GM23338 (cell line): ENCODE results near the gene ITIH4. TPM values are rescaled to one million over a fixed set of nuclear protein-coding genes. Genes with fewer than 3 reads are reported as not detected.

ENCODE experiments used
- ATAC-seq: fragments of 200-7000 bp; cut with Tn5 transposase; 3 replicates; pipeline ENCODE4 v1.9.1; 2020
- DNase-seq: peaks from one replicate; pipeline ENCODE4 v3.0.0-alpha.2; 2015; ENCODE audit warnings: low spot score
- H2AFZ ChIP-seq: fragments of 200-600 bp; sonication (generic); 2 replicates; pipeline ENCODE4 v1.8.0; 2016; ENCODE audit warnings: antibody characterized with exemption, mild to moderate bottlenecking, moderate library complexity
- H3F3A ChIP-seq: fragments of 200-600 bp; sonication (generic); replicated peaks from 2 replicates; pipeline ENCODE4 v1.8.0; 2017; ENCODE audit warnings: antibody characterized with exemption, mixed run types, low read depth
- H3K27ac ChIP-seq: fragments of 200-600 bp; sonication (generic); 2 replicates; pipeline ENCODE4 v1.6.1; 2016; ENCODE audit warnings: low read depth
- H3K27me3 ChIP-seq: fragments of 200-600 bp; sonication (generic); 2 replicates; pipeline ENCODE4 v1.8.0; 2016; ENCODE audit warnings: mild to moderate bottlenecking, mixed run types, moderate library complexity; ENCODE audit not compliant: insufficient read depth
- H3K36me3 ChIP-seq: fragments of 200-600 bp; sonication (generic); 2 replicates; pipeline ENCODE4 v1.8.0; 2016; ENCODE audit warnings: mild to moderate bottlenecking; ENCODE audit not compliant: insufficient read depth
- H3K4me1 ChIP-seq: fragments of 200-600 bp; sonication (generic); 2 replicates; pipeline ENCODE4 v1.8.0; 2016; ENCODE audit warnings: mild to moderate bottlenecking, moderate library complexity; ENCODE audit not compliant: insufficient read depth
- H3K4me2 ChIP-seq: fragments of 200-600 bp; sonication (generic); 2 replicates; pipeline ENCODE4 v1.7.1; 2017; ENCODE audit warnings: mixed run types
- H3K4me3 ChIP-seq: fragments of 200-600 bp; sonication (generic); 2 replicates; pipeline ENCODE4 v1.6.1; 2016; ENCODE audit warnings: mixed run types
- H3K79me2 ChIP-seq: fragments of 200-600 bp; sonication (generic); replicated peaks from 2 replicates; pipeline ENCODE4 v1.8.0; 2017; ENCODE audit warnings: mild to moderate bottlenecking; ENCODE audit not compliant: insufficient read depth
- H3K9me2 ChIP-seq: fragments of 200-600 bp; sonication (generic); 2 replicates; pipeline ENCODE4 v1.8.0; 2017; ENCODE audit not compliant: insufficient read depth
- H4K20me1 ChIP-seq: fragments of 200-600 bp; sonication (generic); replicated peaks from 2 replicates; pipeline ENCODE4 v1.8.0; 2017; ENCODE audit warnings: mild to moderate bottlenecking; ENCODE audit not compliant: insufficient read depth
- H3K27ac Mint-ChIP-seq: 2 replicates; pipeline ENCODE4 v1.8.0; 2020; ENCODE audit warnings: inconsistent platforms, mild to moderate bottlenecking, moderate library complexity, mixed read lengths
- H3K27me3 Mint-ChIP-seq: 3 replicates; pipeline ENCODE4 v1.8.0; 2022; ENCODE audit warnings: low read depth, mild to moderate bottlenecking, moderate library complexity, mixed read lengths, inconsistent platforms; ENCODE audit not compliant: insufficient read depth, poor library complexity
- H3K36me3 Mint-ChIP-seq: 3 replicates; pipeline ENCODE4 v1.8.0; 2021; ENCODE audit warnings: low read depth, mild to moderate bottlenecking, inconsistent platforms, moderate library complexity, mixed read lengths
- H3K4me1 Mint-ChIP-seq: 3 replicates; pipeline ENCODE4 v1.8.0; 2020; ENCODE audit warnings: mild to moderate bottlenecking, inconsistent platforms, mixed read lengths
- H3K4me3 Mint-ChIP-seq: 3 replicates; pipeline ENCODE4 v1.8.0; 2021; ENCODE audit warnings: moderate library complexity, mild to moderate bottlenecking, inconsistent platforms, mixed read lengths
- H3K9me3 Mint-ChIP-seq: 3 replicates; pipeline ENCODE4 v1.8.0; 2020; ENCODE audit warnings: moderate library complexity, mild to moderate bottlenecking, inconsistent platforms, mixed read lengths
- CREB1 ChIP-seq: fragments of 250-450 bp; sonication (Bioruptor Pico); IDR thresholded peaks from 2 replicates; pipeline ENCODE4 v1.5.0; 2020; ENCODE audit warnings: low read depth, mild to moderate bottlenecking, moderate library complexity
- CTCF ChIP-seq, 2 experiments: fragments of 200-600 bp in 1 of 2; sonication (generic) in 1 of 2; conservative IDR thresholded peaks; 2 replicates each; pipeline versions ENCODE4 v1.5.1 to v1.6.1; 2016 to 2017; ENCODE audit warnings: antibody characterized with exemption in 2 of 2, low read depth in 2 of 2, mild to moderate bottlenecking in 2 of 2, moderate library complexity in 1 of 2
- EZH2 ChIP-seq: fragments of 200-600 bp; sonication (generic); IDR thresholded peaks from one replicate; pipeline ENCODE4 v1.8.0; 2017; ENCODE audit warnings: antibody characterized with exemption, mild to moderate bottlenecking, low read depth; ENCODE audit not compliant: unreplicated experiment
- EZH2phosphoT487 ChIP-seq: fragments of 200-600 bp; sonication (generic); IDR thresholded peaks from one replicate; pipeline ENCODE4 v1.8.1; 2018; ENCODE audit warnings: antibody characterized with exemption; ENCODE audit not compliant: unreplicated experiment
- JUNB ChIP-seq: IDR thresholded peaks from one replicate; pipeline ENCODE4 v1.6.1; 2016; ENCODE audit warnings: antibody characterized with exemption; ENCODE audit not compliant: unreplicated experiment
- NANOG ChIP-seq: IDR thresholded peaks from 2 replicates; pipeline ENCODE4 v1.6.1; 2016; ENCODE audit warnings: antibody characterized with exemption, borderline replicate concordance
- POLR2AphosphoS5 ChIP-seq: IDR thresholded peaks from 2 replicates; pipeline ENCODE4 v1.6.1; 2016; ENCODE audit warnings: antibody characterized with exemption, low read depth
- STAT1 ChIP-seq: IDR thresholded peaks from one replicate; pipeline ENCODE4 v1.6.1; 2016; ENCODE audit warnings: antibody characterized with exemption; ENCODE audit not compliant: unreplicated experiment
- ZNF114 ChIP-seq: fragments of 250-450 bp; sonication (Bioruptor Pico); IDR thresholded peaks from 2 replicates; pipeline ENCODE4 v1.5.0; 2020; ENCODE audit warnings: mild to moderate bottlenecking, moderate library complexity
- ZNF331 ChIP-seq: fragments of 250-450 bp; sonication (Bioruptor Pico); IDR thresholded peaks from 2 replicates; pipeline ENCODE4 v1.5.0; 2020; ENCODE audit warnings: low read depth, mild to moderate bottlenecking, moderate library complexity
- ZNF462 ChIP-seq: fragments of 250-450 bp; sonication (Bioruptor Pico); IDR thresholded peaks from 2 replicates; pipeline ENCODE4 v1.5.0; 2020; ENCODE audit warnings: mild to moderate bottlenecking, moderate library complexity
- polyA plus RNA-seq: library from polyadenylated mRNA; unstranded; fragments of >200 nt; fragmentation: Nextera tagmentation; extraction: Ambion mirVana; gene quantifications from 2 replicates; pipeline ENCODE4 v1.2.1, GENCODE V29; 2016
- total RNA-seq: library from RNA; depleted of rRNA; stranded (reverse); fragments of >200 nt; shearing (Covaris generic); gene quantifications from 2 replicates; pipeline ENCODE4 v1.2.3, GENCODE V29; 2014
- TF ChIP-seq, protein P1 (sequence below): IDR thresholded peaks from 2 replicates; pipeline ENCODE4 v1.6.1; 2016; ENCODE audit warnings: antibody characterized with exemption
- TF ChIP-seq, protein P2 (sequence below): IDR thresholded peaks from one replicate; pipeline ENCODE4 v1.6.1; 2018; ENCODE audit warnings: antibody characterized with exemption; ENCODE audit not compliant: unreplicated experiment

The ITIH4 gene
- total and polyA plus RNA-seq, 2 experiments from 2014 or later = 0.82 to 1.4 TPM

- TF ChIP-seq, protein P1, sequence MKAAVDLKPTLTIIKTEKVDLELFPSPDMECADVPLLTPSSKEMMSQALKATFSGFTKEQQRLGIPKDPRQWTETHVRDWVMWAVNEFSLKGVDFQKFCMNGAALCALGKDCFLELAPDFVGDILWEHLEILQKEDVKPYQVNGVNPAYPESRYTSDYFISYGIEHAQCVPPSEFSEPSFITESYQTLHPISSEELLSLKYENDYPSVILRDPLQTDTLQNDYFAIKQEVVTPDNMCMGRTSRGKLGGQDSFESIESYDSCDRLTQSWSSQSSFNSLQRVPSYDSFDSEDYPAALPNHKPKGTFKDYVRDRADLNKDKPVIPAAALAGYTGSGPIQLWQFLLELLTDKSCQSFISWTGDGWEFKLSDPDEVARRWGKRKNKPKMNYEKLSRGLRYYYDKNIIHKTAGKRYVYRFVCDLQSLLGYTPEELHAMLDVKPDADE = no peak
Observed at GRCh38 chr3:52790337-52790736, 40.1 kb downstream of the ITIH4 start (continued).

DNA sequence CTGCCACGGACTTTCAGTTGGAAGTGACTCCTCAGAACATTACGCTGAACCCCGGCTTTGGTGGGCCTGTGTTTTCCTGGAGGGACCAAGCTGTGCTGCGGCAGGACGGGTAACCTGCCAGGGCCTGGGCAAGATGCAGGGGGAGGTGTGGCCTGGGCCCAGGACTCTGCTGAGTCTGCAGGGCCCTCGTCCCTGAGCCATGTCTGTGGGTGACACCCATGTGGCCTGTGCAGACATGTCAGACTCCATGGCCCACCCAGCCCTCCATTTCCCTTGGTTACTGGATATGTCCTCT is 40.8 kb downstream of the ITIH4 start:
- TF ChIP-seq STAT1 (no peak), ZNF331 (no peak), CTCF (conservative IDR thresholded peaks at IDR 0.05; ENCODE audit: low read depth in 2 of 2) (no peak), ZNF462 (CRISPR knock-in tag) (no peak), POLR2AphosphoS5 (no peak), EZH2 (no peak), CREB1 (CRISPR knock-in tag) (no peak), EZH2phosphoT487 (no peak), JUNB (no peak), ZNF114 (CRISPR knock-in tag) (no peak), NANOG (no peak)
- TF ChIP-seq, protein P2, sequence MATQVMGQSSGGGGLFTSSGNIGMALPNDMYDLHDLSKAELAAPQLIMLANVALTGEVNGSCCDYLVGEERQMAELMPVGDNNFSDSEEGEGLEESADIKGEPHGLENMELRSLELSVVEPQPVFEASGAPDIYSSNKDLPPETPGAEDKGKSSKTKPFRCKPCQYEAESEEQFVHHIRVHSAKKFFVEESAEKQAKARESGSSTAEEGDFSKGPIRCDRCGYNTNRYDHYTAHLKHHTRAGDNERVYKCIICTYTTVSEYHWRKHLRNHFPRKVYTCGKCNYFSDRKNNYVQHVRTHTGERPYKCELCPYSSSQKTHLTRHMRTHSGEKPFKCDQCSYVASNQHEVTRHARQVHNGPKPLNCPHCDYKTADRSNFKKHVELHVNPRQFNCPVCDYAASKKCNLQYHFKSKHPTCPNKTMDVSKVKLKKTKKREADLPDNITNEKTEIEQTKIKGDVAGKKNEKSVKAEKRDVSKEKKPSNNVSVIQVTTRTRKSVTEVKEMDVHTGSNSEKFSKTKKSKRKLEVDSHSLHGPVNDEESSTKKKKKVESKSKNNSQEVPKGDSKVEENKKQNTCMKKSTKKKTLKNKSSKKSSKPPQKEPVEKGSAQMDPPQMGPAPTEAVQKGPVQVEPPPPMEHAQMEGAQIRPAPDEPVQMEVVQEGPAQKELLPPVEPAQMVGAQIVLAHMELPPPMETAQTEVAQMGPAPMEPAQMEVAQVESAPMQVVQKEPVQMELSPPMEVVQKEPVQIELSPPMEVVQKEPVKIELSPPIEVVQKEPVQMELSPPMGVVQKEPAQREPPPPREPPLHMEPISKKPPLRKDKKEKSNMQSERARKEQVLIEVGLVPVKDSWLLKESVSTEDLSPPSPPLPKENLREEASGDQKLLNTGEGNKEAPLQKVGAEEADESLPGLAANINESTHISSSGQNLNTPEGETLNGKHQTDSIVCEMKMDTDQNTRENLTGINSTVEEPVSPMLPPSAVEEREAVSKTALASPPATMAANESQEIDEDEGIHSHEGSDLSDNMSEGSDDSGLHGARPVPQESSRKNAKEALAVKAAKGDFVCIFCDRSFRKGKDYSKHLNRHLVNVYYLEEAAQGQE = no peak
- TF ChIP-seq, protein P1 = no peak
- Histone ChIP-seq H3K36me3 (no peaks in the 10 kb centered on the region), H3K27ac (no peak overlapping the region), H3F3A (no peaks in the 10 kb centered on the region), H4K20me1 (no peaks in the 10 kb centered on the region), H3K9me2 (no peaks in the 10 kb centered on the region), H2AFZ (no peak overlapping the region), H3K4me3 (no peak overlapping the region), H3K79me2 (no peaks in the 10 kb centered on the region), H3K27me3 (no peaks in the 10 kb centered on the region), H3K4me1 (no peaks in the 10 kb centered on the region), H3K4me2 (no peak overlapping the region)
- Mint-ChIP-seq H3K9me3 (no peaks in the 10 kb centered on the region), H3K27me3 (peaks cover 30% of the 10 kb centered on the region), H3K27ac (no peak overlapping the region), H3K4me1 (no peaks in the 10 kb centered on the region; the same call in 2 of the 3 replicates), H3K4me3 (no peak overlapping the region), H3K36me3 (no peaks in the 10 kb centered on the region; the same call in 2 of the 3 replicates)
- no peak for DNase-seq
- ATAC-seq = no peak
